Measurements from ENCODE around the gene AVPR1A.
"Not testable (repeated sequence)": the region's sequence is repeated elsewhere in the genome, so short reads cannot be mapped to it uniquely, and the experiment has no call there.

AVPR1A gene

GRCh38 chr12:63150713-63151622, at the start of gene AVPR1A:
TSS of gene AVPR1A (minus strand) at chr12:63151201. CDS start at chr12:63150836, 365 bp downstream.
- no peak for DNase-seq

GRCh38 chr12:63196168-63196567, 45.2 kb upstream of the AVPR1A start:
- no peak for DNase-seq

- DNase-seq = no peak
These were observed 28.2 kb upstream of the AVPR1A start for GRCh38 chr12:63179224-63179623.

GRCh38 chr12:63170321-63170720, 19.3 kb upstream of the AVPR1A start:
- no peak for DNase-seq

- not testable (repeated sequence) for DNase-seq
These were observed 16.7 kb upstream of the AVPR1A start for GRCh38 chr12:63167741-63168140.

GRCh38 chr12:63164911-63165310, 13.9 kb upstream of the AVPR1A start:
- no peak for DNase-seq

GRCh38 chr12:63163541-63163940, 12.5 kb upstream of the AVPR1A start:
- DNase-seq = no peak

- no peak for DNase-seq
These were observed 4.4 kb upstream of the AVPR1A start for GRCh38 chr12:63155375-63155774.

- DNase-seq = no peak
These were observed 3.6 kb upstream of the AVPR1A start for GRCh38 chr12:63154560-63154959.

- DNase-seq = no peak
These were observed 1.3 kb upstream of the AVPR1A start for GRCh38 chr12:63152321-63152700.

- no peak for DNase-seq
These were observed 771 bp upstream of the AVPR1A start for GRCh38 chr12:63151623-63152320.

- DNase-seq = no peak
These were observed 890 bp downstream of the AVPR1A start for GRCh38 chr12:63149909-63150712.

GRCh38 chr12:63144556-63144955, 6.4 kb downstream of the AVPR1A start:
- no peak for DNase-seq

GRCh38 chr12:63138488-63138887, 12.5 kb downstream of the AVPR1A start:
- no peak for DNase-seq

- no peak for DNase-seq
These were observed 17.0 kb downstream of the AVPR1A start for GRCh38 chr12:63133981-63134380.

- no peak for DNase-seq
These were observed 18.8 kb downstream of the AVPR1A start for GRCh38 chr12:63132201-63132600.

- no peak for DNase-seq
These were observed 21.1 kb downstream of the AVPR1A start for GRCh38 chr12:63129927-63130326.

GRCh38 chr12:63124778-63125177, 26.2 kb downstream of the AVPR1A start:
- DNase-seq = no peak

- no peak for DNase-seq
These were observed 47.4 kb downstream of the AVPR1A start for GRCh38 chr12:63103494-63104131.

- no peak for DNase-seq
These were observed 49.1 kb downstream of the AVPR1A start for GRCh38 chr12:63101920-63102319.

GRCh38 chr12:63098851-63099250, 52.1 kb downstream of the AVPR1A start:
- no peak for DNase-seq

- no peak for DNase-seq
These were observed 55.5 kb downstream of the AVPR1A start for GRCh38 chr12:63095369-63095980.

All from CD4-positive, alpha-beta T cell treated with Interleukin-15 for 1 hour (primary cell).